Middle frontal gyrus (tissue), 1 donor: Measurements from ENCODE around the gene UBL4B.

Experiments used
- DNase-seq: peaks from one replicate; pipeline ENCODE4 v3.0.0-alpha.2; 2015; ENCODE audit warnings: low spot score; ENCODE audit errors: extremely low spot score

The UBL4B gene

DNA sequence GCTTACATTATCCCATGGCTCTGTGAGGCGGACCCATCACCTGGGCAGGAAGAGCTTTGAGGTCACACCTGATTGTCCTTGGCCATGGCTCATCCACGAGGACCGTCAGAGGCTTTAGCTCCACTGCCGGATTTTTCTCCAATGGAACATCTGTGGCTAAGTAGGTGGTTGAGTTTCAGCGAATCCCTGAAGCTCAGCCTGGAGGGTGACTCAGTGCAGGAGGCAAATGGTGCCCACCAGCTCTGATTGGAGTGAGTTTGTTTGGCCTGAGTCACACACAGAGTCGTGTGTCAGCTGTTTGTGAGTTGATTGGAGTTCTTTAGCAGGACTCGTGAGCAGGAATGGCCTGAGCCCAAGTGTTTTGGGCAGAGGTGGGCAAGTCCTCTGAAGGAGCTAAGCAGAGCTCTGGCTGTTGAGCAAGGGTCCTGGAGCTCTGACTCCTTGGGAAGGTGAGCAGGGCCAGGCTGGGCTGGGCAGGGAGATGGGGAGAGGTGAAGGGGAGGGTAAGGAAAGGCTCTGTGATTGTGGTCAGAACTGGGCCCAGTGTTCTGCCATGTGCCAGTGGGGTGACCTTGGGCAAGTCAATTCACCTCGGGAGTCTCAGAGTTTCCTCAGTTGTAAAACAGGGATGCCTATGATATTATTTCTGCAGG is 40.0 kb downstream of the UBL4B start:
- no peak for DNase-seq

DNA sequence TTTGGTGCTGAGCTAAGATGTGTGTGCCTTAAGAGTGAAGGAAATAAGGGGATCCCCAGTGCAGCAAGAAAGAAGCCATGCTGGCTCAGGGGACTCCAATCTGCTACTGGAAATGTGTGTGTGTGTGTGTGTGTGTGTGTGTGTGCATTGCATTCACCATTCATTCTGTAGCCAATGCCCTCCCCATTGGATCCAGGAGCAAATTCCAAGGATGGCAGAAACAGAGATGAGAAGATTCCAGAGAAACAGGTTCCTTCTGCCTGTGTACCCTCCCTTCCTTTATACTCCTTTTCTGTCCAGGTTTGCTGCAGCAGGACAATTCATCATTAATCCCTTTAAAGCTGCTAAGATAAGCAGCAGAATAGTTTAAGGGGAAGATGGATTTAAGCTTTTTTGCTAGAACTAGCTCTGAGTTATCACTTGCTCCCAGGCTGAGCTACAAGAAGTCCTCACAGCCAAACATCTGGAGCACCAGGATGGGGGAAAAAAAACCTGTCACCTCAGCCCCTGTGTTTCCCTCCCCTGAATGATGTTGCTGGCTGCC is 41.2 kb downstream of the UBL4B start:
- no peak for DNase-seq

DNA sequence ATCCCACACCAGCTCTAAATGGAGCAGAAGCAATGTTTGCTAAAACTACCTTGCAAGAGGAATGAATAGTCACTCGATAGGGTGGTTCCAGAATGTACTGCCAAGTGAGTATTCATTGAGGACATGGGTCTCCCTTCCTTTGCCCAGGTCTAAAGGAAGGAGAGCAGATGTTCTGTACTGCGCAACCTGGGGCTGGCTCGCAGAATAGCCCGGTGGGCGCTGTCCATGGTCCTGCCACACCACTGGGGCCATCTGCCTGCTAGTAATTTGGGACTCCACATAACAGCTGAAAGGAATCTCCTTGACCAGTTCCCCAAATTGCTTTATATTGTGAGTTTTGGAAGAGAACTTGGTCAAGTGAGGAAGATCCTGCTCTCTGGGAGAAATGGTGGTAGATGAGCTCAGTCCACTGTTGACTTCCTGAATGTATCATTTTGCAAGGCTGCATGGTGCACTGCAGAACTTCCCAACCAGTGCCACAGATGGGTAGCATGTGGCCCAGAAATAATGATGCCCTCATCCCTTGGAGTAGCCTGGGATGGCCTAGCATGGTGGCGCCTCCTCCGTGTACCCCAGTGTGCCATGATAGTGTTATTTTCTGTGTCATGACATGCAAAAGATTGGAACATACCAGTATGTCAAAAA is 43.8 kb downstream of the UBL4B start:
- DNase-seq = no peak

DNA sequence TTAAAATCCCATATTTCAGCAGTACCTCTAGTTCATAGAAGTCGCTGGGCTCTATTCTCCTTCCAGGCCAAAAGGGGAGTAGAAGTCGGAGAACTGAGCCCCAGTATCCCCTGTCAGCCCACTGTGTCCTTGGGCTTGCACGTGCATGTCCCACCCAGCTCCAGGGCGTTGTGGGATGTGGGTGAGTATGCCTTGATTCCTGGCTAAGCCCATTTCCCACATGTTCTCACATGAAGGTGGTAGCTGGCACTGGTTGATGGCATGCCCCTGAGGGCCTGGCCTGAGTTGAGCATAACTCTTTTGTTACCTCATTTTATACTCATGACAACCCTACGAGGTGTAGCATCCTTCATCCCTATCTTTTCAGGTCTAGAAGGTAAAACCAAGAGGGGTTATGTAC is 46.0 kb downstream of the UBL4B start:
- DNase-seq = no peak

DNA sequence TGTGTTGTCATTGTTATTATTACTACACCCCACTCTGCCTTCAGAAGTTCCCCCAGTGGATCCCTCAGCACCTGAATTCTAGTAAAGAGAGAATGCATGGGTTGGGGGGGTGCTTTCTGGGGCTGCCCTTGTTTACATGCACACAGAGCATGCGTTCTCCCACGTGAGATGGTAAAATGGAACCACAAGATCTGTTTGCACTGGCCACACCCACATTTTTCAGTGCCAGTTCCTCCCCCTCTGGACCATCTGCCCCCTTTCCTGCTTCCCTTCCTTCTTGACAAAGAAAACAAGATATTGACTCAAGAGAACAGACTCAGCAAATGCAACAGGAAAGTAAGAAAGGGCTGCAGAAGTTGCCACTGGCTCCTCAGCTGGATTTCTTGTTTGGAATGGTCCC is 46.9 kb downstream of the UBL4B start:
- DNase-seq = no peak

DNA sequence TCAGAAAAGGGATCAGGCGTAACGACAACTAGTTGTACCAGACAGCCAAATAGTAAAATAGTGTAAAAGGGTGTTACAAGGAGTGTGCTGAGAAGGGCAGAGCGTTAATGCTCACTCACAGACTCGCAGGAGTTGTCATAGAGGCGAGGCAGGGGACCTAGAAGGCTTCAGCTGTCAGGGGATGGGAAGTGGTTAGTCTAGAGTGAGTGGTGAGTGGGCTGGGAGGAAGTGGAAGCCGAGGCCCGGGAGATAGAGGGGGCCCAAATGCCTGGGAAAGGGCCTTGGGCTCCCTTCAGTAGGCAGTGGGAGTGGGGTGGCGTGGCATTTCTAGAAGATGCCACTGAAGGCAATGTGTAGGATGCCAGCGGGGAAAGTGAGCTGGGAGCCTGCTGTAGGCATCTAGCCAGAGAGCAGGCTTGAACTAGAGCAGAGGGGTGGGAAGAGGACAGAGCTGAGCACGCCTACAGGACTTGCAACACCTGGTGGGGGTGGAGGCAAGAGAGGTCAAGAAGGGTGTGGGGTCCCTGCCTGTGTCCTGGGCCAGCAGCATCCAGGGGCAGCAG is 48.4 kb downstream of the UBL4B start:
- no peak for DNase-seq

DNA sequence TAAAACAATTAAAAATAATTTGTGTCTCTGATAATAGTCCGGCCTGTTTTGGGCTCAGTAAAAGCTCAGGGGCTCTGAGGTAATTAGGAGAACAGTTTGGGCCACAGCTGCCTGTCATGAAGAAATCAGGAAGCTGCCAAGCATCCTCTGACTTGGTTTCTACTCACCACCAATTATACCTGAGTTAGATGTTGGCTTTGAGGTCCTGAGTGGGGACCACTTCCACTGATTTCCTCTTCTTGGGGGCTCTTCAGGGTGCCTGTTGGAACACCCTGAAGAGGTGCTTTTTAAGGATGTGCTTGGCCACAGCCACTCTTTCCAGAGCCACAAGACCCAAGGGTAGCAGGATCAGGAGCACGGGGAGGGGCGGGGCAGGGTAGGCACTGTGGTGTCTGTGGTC is 48.9 kb downstream of the UBL4B start:
- no peak for DNase-seq

DNA sequence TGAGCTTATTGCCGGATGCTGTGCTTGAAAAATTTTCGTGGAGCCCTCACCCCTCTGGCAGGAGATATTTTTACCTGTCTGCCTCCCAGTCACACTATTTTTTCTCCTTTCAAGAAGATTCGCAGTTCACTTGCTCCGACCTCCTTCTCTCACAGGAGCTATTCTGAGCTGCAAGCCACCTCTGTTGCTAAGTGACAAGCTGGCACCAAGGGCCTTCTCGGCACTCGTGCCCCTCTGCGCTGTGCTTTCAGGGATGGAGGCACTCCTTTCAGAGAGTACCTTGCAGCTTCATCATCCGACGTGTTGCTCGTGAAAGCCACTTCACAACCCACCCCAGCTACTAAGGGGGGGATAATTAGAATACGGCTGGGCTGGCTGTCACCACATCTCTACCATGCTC is 49.6 kb downstream of the UBL4B start:
- DNase-seq = peak; percentile 24
